ENCODE data around the gene TBX20.
"Not testable (repeated sequence)": the region's sequence is repeated elsewhere in the genome, so short reads cannot be mapped to it uniquely, and the experiment has no call there.

DNA sequence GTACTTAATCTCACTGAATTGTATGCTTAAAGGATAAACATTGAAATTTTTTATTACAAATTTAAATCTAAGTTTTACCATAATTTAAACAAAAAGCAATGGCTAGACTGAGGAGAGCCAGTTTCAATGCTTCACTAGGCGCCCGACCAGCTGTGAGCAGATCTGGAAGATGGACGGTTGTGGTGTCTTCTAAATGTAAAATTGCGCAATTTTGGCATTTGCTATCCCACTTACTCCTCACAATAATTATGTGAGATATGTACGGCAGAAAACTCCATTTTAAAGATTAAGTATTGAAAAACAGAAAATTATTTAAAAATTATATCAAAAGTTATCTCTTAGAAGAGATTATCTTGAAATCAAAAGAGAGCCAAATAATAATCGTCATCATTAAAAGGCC, 73.2 kb downstream of the TBX20 start:
- TF ChIP-seq, protein P1, sequence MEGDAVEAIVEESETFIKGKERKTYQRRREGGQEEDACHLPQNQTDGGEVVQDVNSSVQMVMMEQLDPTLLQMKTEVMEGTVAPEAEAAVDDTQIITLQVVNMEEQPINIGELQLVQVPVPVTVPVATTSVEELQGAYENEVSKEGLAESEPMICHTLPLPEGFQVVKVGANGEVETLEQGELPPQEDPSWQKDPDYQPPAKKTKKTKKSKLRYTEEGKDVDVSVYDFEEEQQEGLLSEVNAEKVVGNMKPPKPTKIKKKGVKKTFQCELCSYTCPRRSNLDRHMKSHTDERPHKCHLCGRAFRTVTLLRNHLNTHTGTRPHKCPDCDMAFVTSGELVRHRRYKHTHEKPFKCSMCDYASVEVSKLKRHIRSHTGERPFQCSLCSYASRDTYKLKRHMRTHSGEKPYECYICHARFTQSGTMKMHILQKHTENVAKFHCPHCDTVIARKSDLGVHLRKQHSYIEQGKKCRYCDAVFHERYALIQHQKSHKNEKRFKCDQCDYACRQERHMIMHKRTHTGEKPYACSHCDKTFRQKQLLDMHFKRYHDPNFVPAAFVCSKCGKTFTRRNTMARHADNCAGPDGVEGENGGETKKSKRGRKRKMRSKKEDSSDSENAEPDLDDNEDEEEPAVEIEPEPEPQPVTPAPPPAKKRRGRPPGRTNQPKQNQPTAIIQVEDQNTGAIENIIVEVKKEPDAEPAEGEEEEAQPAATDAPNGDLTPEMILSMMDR (IDR thresholded peaks at IDR 0.05; ENCODE audit: low read depth, low read length), result not testable (repeated sequence)
- not testable (repeated sequence) for TF ChIP-seq EZH2phosphoT487 (IDR thresholded peaks at IDR 0.05; ENCODE audit: low read depth)

Data from OCI-LY3 (cell line).